ENCODE measurements around the gene COTL1. TPM values are rescaled to one million over a fixed set of nuclear protein-coding genes. Genes with fewer than 3 reads are reported as not detected.

The COTL1 gene
- total RNA-seq, 1 experiment from 2014 or later = 408 TPM

DNA sequence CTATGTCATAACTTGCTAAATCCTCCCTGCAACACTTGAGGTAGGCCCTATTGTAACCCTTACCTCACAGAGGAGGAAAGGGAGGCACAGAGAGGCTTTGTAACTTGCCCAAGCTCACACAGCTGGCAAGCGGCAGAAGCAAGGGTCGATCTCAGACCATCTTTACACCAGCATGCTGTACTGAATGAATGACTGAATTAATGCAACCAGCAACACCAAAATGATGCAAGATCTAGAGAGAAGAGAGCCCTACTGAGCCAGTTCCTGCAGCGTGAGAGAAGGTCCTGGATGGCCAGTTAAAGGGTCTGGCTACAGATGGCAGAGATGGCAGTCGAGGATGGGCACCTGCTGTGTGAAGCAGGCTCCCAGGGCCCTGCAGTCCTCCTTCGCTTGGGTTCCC lies 22.3 kb upstream of the COTL1 start:
- no peak overlapping the region for H3K27ac ChIP-seq (ENCODE audit: low read length)
- intact Hi-C loops (cut with micrococcal nuclease) = no loop called here
- no peak overlapping the region for H3K9ac ChIP-seq (ENCODE audit: low read length)
- no peaks in the 10 kb centered on the region for H3K36me3 ChIP-seq (ENCODE audit: low read depth, low read length)
- 0 out of 2 replicates have a peak, but pooled peaks cover 7% of the 10 kb centered on the region for H3K79me2 ChIP-seq (ENCODE audit: low read length)
- TF ChIP-seq, protein P1, sequence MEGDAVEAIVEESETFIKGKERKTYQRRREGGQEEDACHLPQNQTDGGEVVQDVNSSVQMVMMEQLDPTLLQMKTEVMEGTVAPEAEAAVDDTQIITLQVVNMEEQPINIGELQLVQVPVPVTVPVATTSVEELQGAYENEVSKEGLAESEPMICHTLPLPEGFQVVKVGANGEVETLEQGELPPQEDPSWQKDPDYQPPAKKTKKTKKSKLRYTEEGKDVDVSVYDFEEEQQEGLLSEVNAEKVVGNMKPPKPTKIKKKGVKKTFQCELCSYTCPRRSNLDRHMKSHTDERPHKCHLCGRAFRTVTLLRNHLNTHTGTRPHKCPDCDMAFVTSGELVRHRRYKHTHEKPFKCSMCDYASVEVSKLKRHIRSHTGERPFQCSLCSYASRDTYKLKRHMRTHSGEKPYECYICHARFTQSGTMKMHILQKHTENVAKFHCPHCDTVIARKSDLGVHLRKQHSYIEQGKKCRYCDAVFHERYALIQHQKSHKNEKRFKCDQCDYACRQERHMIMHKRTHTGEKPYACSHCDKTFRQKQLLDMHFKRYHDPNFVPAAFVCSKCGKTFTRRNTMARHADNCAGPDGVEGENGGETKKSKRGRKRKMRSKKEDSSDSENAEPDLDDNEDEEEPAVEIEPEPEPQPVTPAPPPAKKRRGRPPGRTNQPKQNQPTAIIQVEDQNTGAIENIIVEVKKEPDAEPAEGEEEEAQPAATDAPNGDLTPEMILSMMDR (conservative IDR thresholded peaks at IDR 0.05; ENCODE audit: low read depth, low read length) = no peak
- TF ChIP-seq EZH2 (IDR thresholded peaks at IDR 0.05; ENCODE audit: low read length, unreplicated experiment) (no peak), EZH2phosphoT487 (IDR thresholded peaks at IDR 0.05; ENCODE audit: borderline replicate concordance, low read length) (no peak)
- no TSS peak for BruUV-seq (replicated peaks)
- peaks cover 25% of the 10 kb centered on the region for H3K4me1 ChIP-seq (ENCODE audit: insufficient read depth, low read length)
- no peaks in the 10 kb centered on the region for H3K27me3 ChIP-seq (ENCODE audit: low read length)
- no peak overlapping the region for H3K4me2 ChIP-seq (ENCODE audit: low read length)
- ChIA-PET POLR2A (ENCODE audit: unreplicated experiment) (no interaction called here), CTCF (no interaction called here)
- H3K9me3 ChIP-seq (ENCODE audit: low read length) = no peaks in the 10 kb centered on the region
- ATAC-seq (no peak), DNase-seq (no peak)
- H3K9me2 ChIP-seq (replicated peaks; ENCODE audit: low read length) = no peaks in the 10 kb centered on the region
- no peak overlapping the region for H3K4me3 ChIP-seq (ENCODE audit: low read length)
- no peaks in the 10 kb centered on the region for H3F3A ChIP-seq (ENCODE audit: low read length, unreplicated experiment)
- no peak overlapping the region for H2AFZ ChIP-seq (ENCODE audit: low read length)
- no peaks in the 10 kb centered on the region for H4K20me1 ChIP-seq (ENCODE audit: low read length)

DNA sequence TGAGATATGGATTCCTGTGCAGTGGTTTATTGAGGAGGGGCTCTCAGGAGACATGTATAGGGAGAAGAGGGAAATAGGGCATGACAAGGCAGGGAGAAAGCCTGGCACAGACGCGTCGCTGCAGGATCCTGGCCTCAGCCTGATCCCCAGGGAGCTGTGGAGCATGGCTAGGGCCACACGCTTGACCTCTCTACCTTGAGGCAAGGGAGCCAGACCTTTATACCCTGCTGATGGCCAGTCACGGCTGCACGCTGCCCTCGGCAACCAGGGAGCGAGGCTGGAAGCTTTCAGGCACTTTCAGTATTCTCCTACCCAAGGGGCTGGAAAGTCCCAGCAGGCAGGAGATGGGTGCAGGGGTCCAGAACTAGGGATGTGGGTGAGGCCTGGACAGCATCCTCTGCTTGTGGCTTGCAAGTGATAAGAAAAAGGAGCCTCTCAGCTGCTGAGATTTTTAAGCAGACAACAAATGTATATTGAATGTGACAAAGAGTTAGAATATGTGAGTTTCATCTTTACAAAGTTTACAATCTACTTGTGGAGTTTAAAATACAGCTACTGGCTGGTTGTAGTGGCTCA lies 20.4 kb upstream of the COTL1 start:
- Histone ChIP-seq H3K9ac (ENCODE audit: low read length) (no peak overlapping the region), H3K27me3 (ENCODE audit: low read length) (no peaks in the 10 kb centered on the region), H3K36me3 (ENCODE audit: low read depth, low read length) (no peaks in the 10 kb centered on the region), H2AFZ (ENCODE audit: low read length) (no peak overlapping the region), H3F3A (ENCODE audit: low read length, unreplicated experiment) (no peaks in the 10 kb centered on the region), H3K79me2 (ENCODE audit: low read length) (0 out of 2 replicates have a peak, but pooled peaks cover 7% of the 10 kb centered on the region), H3K9me3 (ENCODE audit: low read length) (no peaks in the 10 kb centered on the region), H3K4me2 (ENCODE audit: low read length) (no peak overlapping the region), H3K4me1 (ENCODE audit: insufficient read depth, low read length) (peaks cover 21% of the 10 kb centered on the region), H3K27ac (ENCODE audit: low read length) (no peak overlapping the region), H3K9me2 (replicated peaks; ENCODE audit: low read length) (no peaks in the 10 kb centered on the region), H4K20me1 (ENCODE audit: low read length) (no peaks in the 10 kb centered on the region), H3K4me3 (ENCODE audit: low read length) (no peak overlapping the region)
- TF ChIP-seq, protein P1 (conservative IDR thresholded peaks at IDR 0.05; ENCODE audit: low read depth, low read length) = no peak
- TF ChIP-seq EZH2phosphoT487 (IDR thresholded peaks at IDR 0.05; ENCODE audit: borderline replicate concordance, low read length) = no peak
- no peak for TF ChIP-seq EZH2 (IDR thresholded peaks at IDR 0.05; ENCODE audit: low read length, unreplicated experiment)
- no TSS peak for BruUV-seq (replicated peaks)
- no peak for DNase-seq
- no peak for ATAC-seq
- CTCF ChIA-PET = no interaction called here
- POLR2A ChIA-PET (ENCODE audit: unreplicated experiment) = no interaction called here
- intact Hi-C loops (cut with micrococcal nuclease) = no loop called here

DNA sequence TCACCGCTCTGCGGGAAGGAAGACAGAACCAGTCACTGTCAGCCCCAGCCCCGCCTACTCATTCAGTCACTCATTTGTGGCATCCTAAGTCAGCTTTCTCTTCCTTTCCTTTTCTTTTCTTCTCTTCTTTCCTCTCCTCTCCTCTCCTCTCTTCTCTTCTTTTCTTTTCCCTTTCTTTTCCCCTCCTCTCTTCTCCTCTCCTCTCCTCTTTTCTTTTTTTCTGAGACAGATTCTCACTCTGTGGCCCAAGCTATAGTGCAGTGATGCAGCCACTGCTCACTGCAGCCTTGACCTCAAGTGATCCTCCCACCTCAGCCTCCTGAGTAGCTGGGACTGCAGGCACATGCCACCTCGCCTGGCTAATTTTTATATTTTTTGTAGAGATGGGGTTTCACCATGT lies 19.8 kb upstream of the COTL1 start:
- no peak for ATAC-seq
- Histone ChIP-seq H3K79me2 (ENCODE audit: low read length) (0 out of 2 replicates have a peak, but pooled peaks cover 7% of the 10 kb centered on the region), H3K27me3 (ENCODE audit: low read length) (no peaks in the 10 kb centered on the region), H4K20me1 (ENCODE audit: low read length) (no peaks in the 10 kb centered on the region), H3F3A (ENCODE audit: low read length, unreplicated experiment) (no peaks in the 10 kb centered on the region), H3K4me2 (ENCODE audit: low read length) (no peak overlapping the region), H2AFZ (ENCODE audit: low read length) (no peak overlapping the region), H3K27ac (ENCODE audit: low read length) (no peak overlapping the region), H3K36me3 (ENCODE audit: low read depth, low read length) (no peaks in the 10 kb centered on the region), H3K9me2 (replicated peaks; ENCODE audit: low read length) (no peaks in the 10 kb centered on the region), H3K4me1 (ENCODE audit: insufficient read depth, low read length) (peaks cover 15% of the 10 kb centered on the region), H3K9ac (ENCODE audit: low read length) (no peak overlapping the region), H3K9me3 (ENCODE audit: low read length) (no peaks in the 10 kb centered on the region), H3K4me3 (ENCODE audit: low read length) (no peak overlapping the region)
- CTCF ChIA-PET = no interaction called here
- POLR2A ChIA-PET (ENCODE audit: unreplicated experiment) = no interaction called here
- intact Hi-C loops (cut with micrococcal nuclease) = no loop called here
- BruUV-seq (replicated peaks) = no TSS peak
- DNase-seq = no peak
- TF ChIP-seq EZH2phosphoT487 (IDR thresholded peaks at IDR 0.05; ENCODE audit: borderline replicate concordance, low read length) (no peak), EZH2 (IDR thresholded peaks at IDR 0.05; ENCODE audit: low read length, unreplicated experiment) (no peak)
- TF ChIP-seq, protein P1 (conservative IDR thresholded peaks at IDR 0.05; ENCODE audit: low read depth, low read length) = no peak
